ENCODE data around the gene ESD. TPM values are rescaled to one million over a fixed set of nuclear protein-coding genes. Genes with fewer than 3 reads are reported as not detected.

Gene ESD
- total and polyA plus RNA-seq, 12 donors = 44.5 to 266 (median 93.9) TPM

- Histone ChIP-seq H3K9me3 (replicated peaks in 1 of 3) (no peaks in the 10 kb centered on the region), H3K4me1 (replicated peaks in 1 of 2) (no peaks in the 10 kb centered on the region), H3K4me3 (no peak overlapping the region), H3K27me3 (no peaks in the 10 kb centered on the region), H3K27ac (no peak overlapping the region), H3K36me3 (replicated peaks in 1 of 2) (no peaks in the 10 kb centered on the region)
- no peak for DNase-seq
- intact Hi-C loops (cut with DNase I) = no loop called here
- TF ChIP-seq POLR2A (IDR thresholded peaks at IDR 0.05) (no peak), CTCF (IDR thresholded peaks at IDR 0.05) (no peak)
- 57 to 67% (median 61%) methylated on average over 4 of the region's 4 CpGs for WGBS, 4 donors
Observed at GRCh38 chr13:46844431-46844830, 47.5 kb upstream of the ESD start.

DNA sequence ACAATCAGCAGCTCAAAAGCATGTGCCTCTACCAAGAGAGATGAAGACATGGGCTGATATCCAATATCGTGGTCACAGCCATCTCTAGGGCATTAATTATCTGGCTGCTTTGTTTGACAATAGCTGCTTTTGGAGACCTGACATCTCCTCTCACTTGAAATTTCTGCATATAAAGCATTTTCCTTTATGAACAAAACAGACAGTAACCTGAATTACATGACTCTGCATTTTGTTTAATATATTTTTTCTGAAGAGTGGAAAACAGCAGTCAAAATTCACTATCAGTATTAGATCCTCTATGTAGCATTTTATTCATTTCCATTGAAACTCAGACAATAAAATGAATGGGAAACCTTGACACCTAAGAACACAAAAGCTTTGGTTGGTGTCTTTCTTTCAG, 42.4 kb upstream of the ESD start:
- H3K27me3 ChIP-seq = no peaks in the 10 kb centered on the region
- H3K36me3 ChIP-seq (replicated peaks in 1 of 2) = no peaks in the 10 kb centered on the region
- H3K4me3 ChIP-seq = no peak overlapping the region
- 22 to 60% (median 45%) methylated on average over 1 of the region's 1 CpG for WGBS, 4 donors
- H3K4me1 ChIP-seq (replicated peaks in 1 of 2) = no peaks in the 10 kb centered on the region
- H3K27ac ChIP-seq = no peak overlapping the region
- H3K9me3 ChIP-seq (replicated peaks in 1 of 3) = no peaks in the 10 kb centered on the region
- no peak for DNase-seq
- intact Hi-C loops (cut with DNase I) = loop anchor here in 1 of 2 donors (10.0 kb wide), 1 partner anchor 935 kb away; no protein-coding TSS in a partner anchor
- TF ChIP-seq CTCF (IDR thresholded peaks at IDR 0.05) (no peak), POLR2A (IDR thresholded peaks at IDR 0.05) (no peak)

DNA sequence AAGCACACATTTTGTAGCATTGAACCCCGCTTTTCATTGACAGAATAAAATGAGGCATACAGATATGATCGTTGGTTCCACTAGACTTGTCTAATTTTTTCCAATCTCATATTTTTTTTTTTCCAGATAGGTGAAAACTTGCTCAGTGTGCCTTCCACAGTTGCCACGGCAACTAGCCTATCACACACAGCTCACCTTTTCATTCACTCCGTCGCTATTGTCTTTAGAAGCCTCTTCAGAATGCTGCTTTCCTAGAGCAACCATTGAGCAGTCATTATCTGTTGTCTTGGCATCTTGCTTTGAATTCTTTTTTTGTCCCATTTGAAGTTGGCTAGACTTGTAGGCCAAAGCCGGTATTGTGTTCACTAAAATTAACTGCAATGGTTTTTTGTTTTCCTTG, 37.7 kb upstream of the ESD start:
- no peak for DNase-seq
- H3K4me3 ChIP-seq = no peak overlapping the region
- no peaks in the 10 kb centered on the region for H3K27me3 ChIP-seq
- H3K27ac ChIP-seq = no peak overlapping the region
- intact Hi-C loops (cut with DNase I) = loop anchor here in 1 of 2 donors (10.0 kb wide), 1 partner anchor 940 kb away; no protein-coding TSS in a partner anchor
- 84 to 92% (median 89%) methylated on average over 6 of the region's 6 CpGs for WGBS, 4 donors
- H3K4me1 ChIP-seq (replicated peaks in 1 of 2) = no peaks in the 10 kb centered on the region
- TF ChIP-seq CTCF (IDR thresholded peaks at IDR 0.05) = no peak
- TF ChIP-seq POLR2A (IDR thresholded peaks at IDR 0.05) = no peak
- H3K36me3 ChIP-seq (replicated peaks in 1 of 2) = no peaks in the 10 kb centered on the region
- H3K9me3 ChIP-seq (replicated peaks in 1 of 3) = no peaks in the 10 kb centered on the region

DNA sequence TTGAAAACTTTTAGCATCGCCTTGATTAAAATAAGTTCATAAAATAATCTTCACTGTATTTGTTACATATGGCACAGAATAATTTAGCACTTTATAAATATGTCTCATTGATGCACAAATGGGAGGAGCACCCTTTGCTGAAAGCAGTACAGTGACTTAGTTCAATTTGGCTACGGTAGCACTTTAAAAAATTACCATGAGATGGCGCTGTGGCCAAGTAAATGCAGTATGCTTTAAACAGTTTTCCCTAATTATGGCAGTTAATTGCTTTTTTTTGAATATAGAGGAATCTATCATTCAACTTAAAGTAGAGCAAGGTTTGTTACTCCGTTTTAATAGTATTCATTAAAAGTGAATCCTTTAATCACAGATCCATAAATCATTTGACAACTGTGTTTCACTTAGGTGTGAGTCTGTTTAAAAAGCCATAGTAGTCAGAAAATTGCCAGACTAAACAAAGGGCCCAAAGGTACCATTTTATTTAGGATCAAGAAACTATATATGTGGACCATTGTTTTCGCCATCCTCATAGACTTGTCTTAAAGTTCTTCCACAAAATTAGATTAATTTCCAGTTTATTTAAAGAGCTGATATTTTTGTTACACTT, 34.7 kb upstream of the ESD start:
- Histone ChIP-seq H3K36me3 (replicated peaks in 1 of 2) (no peaks in the 10 kb centered on the region), H3K27ac (no peak overlapping the region), H3K4me3 (no peak overlapping the region), H3K4me1 (replicated peaks in 1 of 2) (no peaks in the 10 kb centered on the region), H3K27me3 (no peaks in the 10 kb centered on the region), H3K9me3 (replicated peaks in 1 of 3) (no peaks in the 10 kb centered on the region)
- peak; percentile 13 to 58 (median 40) for DNase-seq
- no peak for TF ChIP-seq POLR2A (IDR thresholded peaks at IDR 0.05)
- peak; percentile 53 to 83 (median 66) for TF ChIP-seq CTCF (IDR thresholded peaks at IDR 0.05)
- intact Hi-C loops (cut with DNase I) = loop anchor here in 1 of 2 donors (10.0 kb wide), 1 partner anchor 943 kb away; no protein-coding TSS in a partner anchor
- WGBS, 4 donors = 11 to 18% (median 14%) methylated on average over 5 of the region's 5 CpGs

All from adrenal gland (tissue), 12 donors.